ENCODE results near the gene TRIM13.

DNA sequence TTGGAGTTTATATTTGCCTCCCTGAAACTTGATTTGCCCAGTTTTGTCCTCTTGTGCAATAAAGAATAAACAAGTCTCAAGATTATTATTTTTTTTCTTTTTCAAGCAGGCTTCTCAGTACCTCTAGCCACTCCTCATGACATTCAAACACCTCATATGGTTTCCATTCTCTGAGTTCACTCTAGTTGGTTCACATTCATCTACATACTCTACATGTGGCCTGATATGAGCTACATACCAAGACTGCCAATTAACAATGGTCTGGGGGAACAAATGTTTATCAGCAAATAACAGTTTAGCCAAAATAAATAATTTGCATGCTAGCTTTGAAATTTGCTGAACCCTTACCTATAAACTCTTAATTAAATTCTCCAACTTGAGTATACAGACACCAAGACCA lies 40.9 kb downstream of the TRIM13 start:
- TF ChIP-seq PKNOX1 (IDR thresholded peaks at IDR 0.05) = no peak
- TF ChIP-seq HDGF (IDR thresholded peaks at IDR 0.05; ENCODE audit: borderline replicate concordance) = no peak
- TF ChIP-seq SP1 (IDR thresholded peaks at IDR 0.05) = no peak
- TF ChIP-seq L3MBTL2 (conservative IDR thresholded peaks at IDR 0.05) = no peak
- no peak for TF ChIP-seq ZNF384 (IDR thresholded peaks at IDR 0.05)
- no peak for TF ChIP-seq TARDBP (IDR thresholded peaks at IDR 0.05)
- no peak for TF ChIP-seq FOXK2 (IDR thresholded peaks at IDR 0.05)

Measured in HEK293T (cell line).